Measurements from ENCODE around the gene ABCC3. TPM values are rescaled to one million over a fixed set of nuclear protein-coding genes. Genes with fewer than 3 reads are reported as not detected.

ABCC3 gene, protein sequence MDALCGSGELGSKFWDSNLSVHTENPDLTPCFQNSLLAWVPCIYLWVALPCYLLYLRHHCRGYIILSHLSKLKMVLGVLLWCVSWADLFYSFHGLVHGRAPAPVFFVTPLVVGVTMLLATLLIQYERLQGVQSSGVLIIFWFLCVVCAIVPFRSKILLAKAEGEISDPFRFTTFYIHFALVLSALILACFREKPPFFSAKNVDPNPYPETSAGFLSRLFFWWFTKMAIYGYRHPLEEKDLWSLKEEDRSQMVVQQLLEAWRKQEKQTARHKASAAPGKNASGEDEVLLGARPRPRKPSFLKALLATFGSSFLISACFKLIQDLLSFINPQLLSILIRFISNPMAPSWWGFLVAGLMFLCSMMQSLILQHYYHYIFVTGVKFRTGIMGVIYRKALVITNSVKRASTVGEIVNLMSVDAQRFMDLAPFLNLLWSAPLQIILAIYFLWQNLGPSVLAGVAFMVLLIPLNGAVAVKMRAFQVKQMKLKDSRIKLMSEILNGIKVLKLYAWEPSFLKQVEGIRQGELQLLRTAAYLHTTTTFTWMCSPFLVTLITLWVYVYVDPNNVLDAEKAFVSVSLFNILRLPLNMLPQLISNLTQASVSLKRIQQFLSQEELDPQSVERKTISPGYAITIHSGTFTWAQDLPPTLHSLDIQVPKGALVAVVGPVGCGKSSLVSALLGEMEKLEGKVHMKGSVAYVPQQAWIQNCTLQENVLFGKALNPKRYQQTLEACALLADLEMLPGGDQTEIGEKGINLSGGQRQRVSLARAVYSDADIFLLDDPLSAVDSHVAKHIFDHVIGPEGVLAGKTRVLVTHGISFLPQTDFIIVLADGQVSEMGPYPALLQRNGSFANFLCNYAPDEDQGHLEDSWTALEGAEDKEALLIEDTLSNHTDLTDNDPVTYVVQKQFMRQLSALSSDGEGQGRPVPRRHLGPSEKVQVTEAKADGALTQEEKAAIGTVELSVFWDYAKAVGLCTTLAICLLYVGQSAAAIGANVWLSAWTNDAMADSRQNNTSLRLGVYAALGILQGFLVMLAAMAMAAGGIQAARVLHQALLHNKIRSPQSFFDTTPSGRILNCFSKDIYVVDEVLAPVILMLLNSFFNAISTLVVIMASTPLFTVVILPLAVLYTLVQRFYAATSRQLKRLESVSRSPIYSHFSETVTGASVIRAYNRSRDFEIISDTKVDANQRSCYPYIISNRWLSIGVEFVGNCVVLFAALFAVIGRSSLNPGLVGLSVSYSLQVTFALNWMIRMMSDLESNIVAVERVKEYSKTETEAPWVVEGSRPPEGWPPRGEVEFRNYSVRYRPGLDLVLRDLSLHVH (N-terminal part only)
- under 1 TPM in 1 of 2 donors, not detected in 1; 0.67 TPM for total RNA-seq

DNA sequence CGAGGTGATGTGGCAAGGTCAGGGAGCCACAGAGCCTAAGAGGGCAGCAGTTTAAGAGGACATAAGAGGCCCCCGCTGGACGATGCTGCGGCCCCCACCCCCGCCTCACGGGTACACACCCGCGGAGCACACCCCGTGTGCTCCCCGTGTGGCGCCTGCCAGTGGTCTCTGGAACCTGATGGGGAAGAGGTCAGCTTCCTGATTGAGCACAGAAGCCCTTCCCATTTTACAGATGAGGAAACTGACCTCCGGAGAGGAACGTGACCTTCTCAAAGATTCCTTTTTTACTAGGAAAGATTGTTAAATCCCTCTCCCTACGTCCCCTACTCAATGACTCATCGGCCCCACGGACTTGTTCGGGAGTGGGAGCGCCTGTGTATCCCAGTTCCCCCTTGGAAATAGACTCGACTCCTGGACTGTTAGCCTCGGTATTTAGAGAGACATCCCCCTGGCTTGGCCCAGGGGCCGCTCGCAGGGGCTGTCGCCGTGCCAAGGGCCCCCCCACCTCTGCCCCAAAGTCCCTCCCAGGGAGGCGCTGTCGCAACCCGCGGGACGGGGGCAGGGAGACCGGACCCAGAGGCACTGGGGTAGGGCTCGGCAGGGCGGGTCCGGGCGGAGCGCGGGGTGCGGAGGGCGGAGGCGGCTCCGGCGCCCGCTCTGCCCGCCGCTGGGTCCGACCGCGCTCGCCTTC, at the start of gene ABCC3:
ABCC3 (plus strand) TSS at position 658 of the 691 bp plus-strand sequence. CDS start 56 bp downstream, outside the sequence.

DNA sequence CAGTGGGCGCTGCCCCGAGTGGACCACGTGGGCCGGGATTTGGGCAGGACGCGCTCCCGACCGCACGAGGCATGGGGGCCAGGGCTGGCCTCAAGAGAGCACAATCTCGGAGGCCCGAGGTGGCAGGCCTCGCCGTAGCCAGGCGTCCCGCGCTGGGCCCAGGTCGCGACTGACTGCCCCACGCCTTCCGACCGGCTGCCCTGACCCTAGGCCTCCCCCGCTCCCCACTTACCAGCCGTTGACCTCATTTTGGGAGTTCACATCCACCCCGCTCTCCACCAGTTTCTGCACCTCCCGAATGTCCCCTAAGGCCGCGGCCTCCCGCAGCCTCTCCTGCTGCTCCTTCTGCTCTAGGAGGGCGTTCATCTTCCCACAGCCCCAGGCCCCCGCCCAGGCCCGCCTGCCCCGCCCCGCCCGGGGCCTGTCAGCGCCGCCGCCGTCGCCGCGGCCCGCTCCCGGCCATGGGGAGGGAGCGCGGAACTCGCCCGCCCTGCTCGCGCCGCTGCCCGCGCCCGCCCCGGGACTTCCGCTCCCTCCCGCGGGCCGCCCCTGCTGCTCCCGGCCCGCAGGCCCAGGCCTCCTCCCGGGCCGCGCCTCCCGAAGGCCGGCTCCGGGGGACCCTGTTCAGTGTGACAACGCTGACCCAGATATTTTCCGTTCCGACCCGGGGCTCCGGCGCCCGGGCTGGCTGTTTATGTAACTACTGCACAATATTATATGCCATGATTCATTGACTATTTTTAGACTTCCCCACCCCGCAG, 72.8 kb downstream of the ABCC3 start, which contains the start of gene ANKRD40:
ANKRD40 (minus strand) TSS at position 626 of the 761 bp plus-strand sequence; CDS start at position 366, 260 bp downstream.

DNA sequence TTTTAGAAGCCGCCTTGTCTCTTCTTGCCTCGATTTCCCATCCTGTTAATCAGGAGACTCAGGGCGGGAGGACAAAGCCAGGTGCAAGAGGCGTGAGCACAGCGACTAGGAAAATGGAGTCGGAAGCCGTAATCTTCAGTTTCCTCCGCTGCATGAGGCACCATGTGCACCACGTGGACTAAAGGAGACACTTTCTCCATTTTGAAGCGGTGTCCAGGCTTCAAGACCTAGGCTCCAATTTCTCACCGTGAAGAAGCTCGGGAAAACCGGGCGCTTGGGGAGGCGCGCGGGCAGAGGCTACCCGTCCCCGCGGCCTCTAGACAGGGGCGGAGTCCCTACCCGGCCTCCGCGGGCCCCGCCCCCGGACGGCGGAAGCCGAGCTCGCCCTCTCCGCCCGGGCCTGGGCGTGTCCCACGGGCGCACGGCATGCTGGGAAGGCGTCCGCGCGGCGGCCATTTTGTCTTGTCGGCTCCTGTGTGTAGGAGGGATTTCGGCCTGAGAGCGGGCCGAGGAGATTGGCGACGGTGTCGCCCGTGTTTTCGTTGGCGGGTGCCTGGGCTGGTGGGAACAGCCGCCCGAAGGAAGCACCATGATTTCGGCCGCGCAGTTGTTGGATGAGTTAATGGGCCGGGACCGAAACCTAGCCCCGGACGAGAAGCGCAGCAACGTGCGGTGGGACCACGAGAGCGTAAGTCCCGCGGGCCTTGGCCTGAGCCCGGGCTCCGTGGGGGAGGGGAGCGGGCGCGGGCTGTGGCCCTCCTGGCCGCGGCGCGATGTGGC, 84.7 kb downstream of the ABCC3 start, which contains the start of gene LUC7L3:
LUC7L3 (plus strand) TSS at position 460 of the 780 bp plus-strand sequence; CDS start at position 590, 130 bp downstream.

Small RNA genes lying within 50 kb of the gene (small RNA-seq; reads per million reads assigned to genes)
- gene RF00019: 0 reads per million in 2 donors

Other genes starting within 250 kb of the ABCC3 start
- gene LRRC59, start 237.4 kb upstream of the ABCC3 start, total RNA-seq: 100 to 1,000 TPM in 1 of 2 donors, 10 to 100 TPM in 1; 82.6 to 177 TPM
- 10 to 100 TPM; 20.3 to 22.4 TPM for gene ACSF2, start 208.7 kb upstream of the ABCC3 start, total RNA-seq
- gene CHAD, start 166.0 kb upstream of the ABCC3 start, total RNA-seq: not detected
- 10 to 100 TPM; 21.6 to 29.6 TPM for gene RSAD1, start 156.0 kb upstream of the ABCC3 start, total RNA-seq
- gene MYCBPAP, start 126.4 kb upstream of the ABCC3 start, total RNA-seq: under 1 TPM in 1 of 2 donors, not detected in 1; 0.34 TPM
- not detected for gene EPN3, start 102.1 kb upstream of the ABCC3 start, total RNA-seq
- gene SPATA20, start 87.7 kb upstream of the ABCC3 start, total RNA-seq: 10 to 100 TPM; 19.0 to 66.1 TPM
- under 1 TPM in 1 of 2 donors, not detected in 1; under 0.01 TPM for gene CACNA1G, start 74.2 kb upstream of the ABCC3 start, total RNA-seq
- 10 to 100 TPM; 47.1 to 49.3 TPM for gene ANKRD40, start 73.0 kb downstream of the ABCC3 start, total RNA-seq
- gene LUC7L3, start 84.7 kb downstream of the ABCC3 start, total RNA-seq: 10 to 100 TPM; 13.7 to 18.9 TPM
- gene ANKRD40CL, start 132.6 kb downstream of the ABCC3 start, total RNA-seq: not detected
- not detected for gene WFIKKN2, start 200.7 kb downstream of the ABCC3 start, total RNA-seq
- 10 to 100 TPM; 24.0 to 39.9 TPM for gene TOB1, start 231.5 kb downstream of the ABCC3 start, total RNA-seq